Calu3 (cell line): ENCODE data around the gene TUBGCP6. TPM values are rescaled to one million over a fixed set of nuclear protein-coding genes. Genes with fewer than 3 reads are reported as not detected.

Source experiments
- BruUV-seq: library from RNA; stranded (reverse); fragments of 400-500 nt; replicated peaks from 2 replicates; lab custom pipeline; 2021; lab: Mats Ljungman, UMichigan
- CTCF ChIA-PET: fragments of 300-600 bp; sonication (Branson Sonifier 250); formaldehyde crosslinking; loops from one replicate; lab custom pipeline; 2022; ENCODE audit warnings: antibody characterized with exemption; lab: Charles Lee
- DNase-seq: peaks from one replicate; pipeline ENCODE4 v3.0.0; 2022
- H3K27ac Mint-ChIP-seq: one replicate; pipeline ENCODE4 v1.8.0; 2022; ENCODE audit warnings: mixed read lengths; ENCODE audit not compliant: unreplicated experiment
- H3K27me3 Mint-ChIP-seq: one replicate; pipeline ENCODE4 v1.8.0; 2022; ENCODE audit warnings: mixed read lengths; ENCODE audit not compliant: unreplicated experiment
- H3K36me3 Mint-ChIP-seq: one replicate; pipeline ENCODE4 v1.8.0; 2022; ENCODE audit warnings: mild to moderate bottlenecking, moderate library complexity, mixed read lengths; ENCODE audit not compliant: insufficient read depth, unreplicated experiment
- H3K4me1 Mint-ChIP-seq: one replicate; pipeline ENCODE4 v1.8.0; 2022; ENCODE audit warnings: mild to moderate bottlenecking, low read depth, mixed read lengths; ENCODE audit not compliant: unreplicated experiment
- H3K4me3 Mint-ChIP-seq: one replicate; pipeline ENCODE4 v1.8.0; 2022; ENCODE audit warnings: mild to moderate bottlenecking, low read depth, moderate library complexity, mixed read lengths; ENCODE audit not compliant: unreplicated experiment
- H3K9me3 Mint-ChIP-seq: one replicate; pipeline ENCODE4 v1.8.0; 2022; ENCODE audit warnings: low read depth, mixed read lengths; ENCODE audit not compliant: unreplicated experiment
- CTCF ChIP-seq: fragments of 200-600 bp; IDR thresholded peaks from one replicate; pipeline ENCODE4 v1.8.0; 2022; ENCODE audit warnings: antibody characterized with exemption; ENCODE audit not compliant: unreplicated experiment
- intact Hi-C: fragments of 100-400 bp; cut with micrococcal nuclease; formaldehyde crosslinking; loops from one replicate; pipeline ENCODE4 v1.10.0; 2022; ENCODE audit not compliant: unreplicated experiment
- total RNA-seq: library from RNA; stranded (reverse); gene quantifications from 2 replicates; pipeline ENCODE4 v1.2.3, GENCODE V29; 2022

TUBGCP6 gene
- total RNA-seq, 1 experiment from 2014 or later, result 49.7 TPM

DNA sequence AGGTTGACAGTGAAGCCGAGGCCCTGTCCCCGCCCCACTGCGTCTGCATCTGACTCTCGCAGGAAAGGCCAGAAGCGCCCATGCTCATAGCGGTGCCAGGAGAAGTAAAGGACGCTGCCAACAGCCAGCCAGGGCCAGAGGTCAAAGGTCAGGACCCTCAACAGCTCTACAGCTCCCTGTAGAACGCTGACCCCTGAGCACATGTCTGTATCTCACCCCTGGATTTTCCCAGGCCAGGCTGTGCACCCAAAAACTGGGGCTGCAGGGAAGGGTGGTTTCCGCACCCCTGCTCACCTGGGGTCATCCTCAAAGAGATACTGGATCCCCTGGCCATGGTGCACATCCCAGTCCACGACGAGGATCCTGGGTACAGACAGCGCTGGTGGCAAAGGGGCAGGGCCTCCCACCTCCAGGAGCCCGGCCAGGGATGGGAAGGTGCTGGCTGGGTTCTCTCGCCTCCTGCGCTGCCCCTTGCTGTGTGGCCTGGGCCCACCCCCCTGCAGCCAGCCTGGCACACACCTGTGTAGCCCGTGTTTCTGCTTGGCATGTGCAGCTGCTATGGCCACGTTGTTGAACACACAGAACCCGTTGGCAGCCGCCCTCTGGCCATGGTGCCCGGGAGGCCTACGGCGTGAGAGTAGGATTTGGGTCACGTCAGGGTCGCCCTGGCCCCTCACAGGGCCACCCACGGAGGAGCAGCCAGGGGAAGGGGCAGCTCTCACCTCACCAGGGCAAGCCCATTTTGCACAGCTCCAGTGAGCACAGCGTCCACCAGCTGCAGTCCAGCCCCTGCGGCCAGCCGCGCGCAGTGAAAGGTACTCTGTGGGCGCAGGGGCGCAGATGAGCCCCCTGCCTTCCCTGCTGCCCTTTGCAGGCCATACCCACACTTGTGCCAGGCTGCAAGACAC lies 4.8 kb upstream of the TUBGCP6 start:
- Mint-ChIP-seq H3K4me1 (no peaks in the 10 kb centered on the region), H3K27ac (no peak overlapping the region), H3K36me3 (peaks cover 69% of the 10 kb centered on the region), H3K27me3 (no peaks in the 10 kb centered on the region), H3K4me3 (peak overlapping the region; percentile 70), H3K9me3 (no peaks in the 10 kb centered on the region)
- CTCF ChIA-PET, result interaction anchor here (0.6 to 1.0 kb wide), 2 partner anchors 22 to 263 kb away, joined by 4 to 6 read pairs; no protein-coding TSS in a partner anchor
- no peak for DNase-seq
- TF ChIP-seq CTCF, result no peak
- no TSS peak for BruUV-seq
- intact Hi-C loops, result no loop called here

GRCh38 chr22:50248196-50249081 lies 3.6 kb upstream of the TUBGCP6 start:
- BruUV-seq, result no TSS peak
- H3K27ac Mint-ChIP-seq, result no peak overlapping the region
- DNase-seq, result no peak
- peaks cover 76% of the 10 kb centered on the region for H3K36me3 Mint-ChIP-seq
- no peak for TF ChIP-seq CTCF
- H3K9me3 Mint-ChIP-seq, result no peaks in the 10 kb centered on the region
- H3K4me1 Mint-ChIP-seq, result no peaks in the 10 kb centered on the region
- no peaks in the 10 kb centered on the region for H3K27me3 Mint-ChIP-seq
- intact Hi-C loops, result no loop called here
- CTCF ChIA-PET, result no interaction called here
- peak overlapping the region; percentile 9 for H3K4me3 Mint-ChIP-seq

GRCh38 chr22:50247748-50248147 lies 2.9 kb upstream of the TUBGCP6 start:
- CTCF ChIA-PET, result no interaction called here
- no peak overlapping the region for H3K27ac Mint-ChIP-seq

More at GRCh38 chr22:50247748-50248147, 2.9 kb upstream of the TUBGCP6 start:
- Mint-ChIP-seq H3K36me3 (peaks cover 83% of the 10 kb centered on the region), H3K4me3 (peak overlapping the region; percentile 9), H3K9me3 (no peaks in the 10 kb centered on the region), H3K27me3 (no peaks in the 10 kb centered on the region), H3K4me1 (no peaks in the 10 kb centered on the region)
- no TSS peak for BruUV-seq
- DNase-seq, result no peak
- TF ChIP-seq CTCF, result no peak
- intact Hi-C loops, result no loop called here
